HepG2 (cell line): ENCODE measurements around the gene KSR1. TPM values are rescaled to one million over a fixed set of nuclear protein-coding genes. Genes with fewer than 3 reads are reported as not detected.

ENCODE experiments used
- CC2D1A ChIP-seq: sonication (generic); formaldehyde crosslinking; IDR thresholded peaks from 2 replicates; pipeline ENCODE4 v1.8.1; 2023; ENCODE audit warnings: mild to moderate bottlenecking, missing genetic modification reagents
- CCAR2 ChIP-seq: fragments of 200-400 bp; formaldehyde crosslinking; optimal IDR thresholded peaks from 2 replicates; pipeline ENCODE3; 2018; ENCODE audit warnings: low read depth, mild to moderate bottlenecking, low read length, moderate library complexity
- DMTF1 ChIP-seq: sonication (generic); formaldehyde crosslinking; IDR thresholded peaks from 2 replicates; pipeline ENCODE4 v1.4.0; 2020; ENCODE audit warnings: mild to moderate bottlenecking, missing genetic modification reagents
- JDP2 ChIP-seq: sonication (generic); formaldehyde crosslinking; IDR thresholded peaks from 2 replicates; pipeline ENCODE4 v1.8.1; 2022; ENCODE audit warnings: missing genetic modification reagents, borderline replicate concordance
- NR2C2 ChIP-seq: sonication (generic); formaldehyde crosslinking; IDR thresholded peaks from 2 replicates; pipeline ENCODE4 v1.4.0; 2020; ENCODE audit warnings: missing genetic modification reagents, mild to moderate bottlenecking, moderate library complexity, borderline replicate concordance
- SNRNP70 ChIP-seq: fragments of 200-400 bp; formaldehyde crosslinking; IDR thresholded peaks from 2 replicates; pipeline ENCODE4 v1.6.1; 2017; ENCODE audit warnings: mild to moderate bottlenecking, low read depth, low read length, moderate library complexity
- SRSF9 ChIP-seq: fragments of 200-400 bp; formaldehyde crosslinking; IDR thresholded peaks from 2 replicates; pipeline ENCODE4 v1.6.1; 2018; ENCODE audit warnings: borderline replicate concordance, mild to moderate bottlenecking, low read depth, low read length; ENCODE audit not compliant: insufficient read depth, poor library complexity, severe bottlenecking
- TBX2 ChIP-seq: sonication (generic); formaldehyde crosslinking; IDR thresholded peaks from 2 replicates; pipeline ENCODE4 v1.5.0; 2020; ENCODE audit warnings: missing genetic modification reagents, mild to moderate bottlenecking, borderline replicate concordance
- TRIM24 ChIP-seq: sonication (generic); formaldehyde crosslinking; IDR thresholded peaks from 2 replicates; pipeline ENCODE4 v1.8.0; 2022; ENCODE audit warnings: mild to moderate bottlenecking, missing genetic modification reagents
- ZBTB7A ChIP-seq: sonication (generic); formaldehyde crosslinking; IDR thresholded peaks from 2 replicates; pipeline ENCODE4 v1.8.0; 2022; ENCODE audit warnings: mild to moderate bottlenecking, missing genetic modification reagents
- ZNF142 ChIP-seq: sonication (generic); formaldehyde crosslinking; IDR thresholded peaks from 2 replicates; pipeline ENCODE4 v1.4.0; 2020; ENCODE audit warnings: missing genetic modification reagents
- ZNF629 ChIP-seq: sonication (generic); formaldehyde crosslinking; conservative IDR thresholded peaks from 2 replicates; pipeline ENCODE4 v1.5.0; 2020; ENCODE audit warnings: missing genetic modification reagents
- ZNF646 ChIP-seq: sonication (generic); formaldehyde crosslinking; IDR thresholded peaks from 2 replicates; pipeline ENCODE4 v1.9.0; 2021; ENCODE audit warnings: mild to moderate bottlenecking, missing genetic modification reagents
- ZNF652 ChIP-seq: IDR thresholded peaks from 2 replicates; pipeline ENCODE4 v1.6.1; 2016; ENCODE audit warnings: low read depth, borderline replicate concordance
- polyA plus RNA-seq, 8 experiments: library from polyadenylated mRNA; depleted of rRNA in 3 of 8; stranded (reverse) in 7 of 8; unstranded in 1 of 8; fragments of >200 nt; fragmentation: Illumina TruSeq in 4 of 8; extraction: Trizol in 4 of 8; gene quantifications; 2 replicates each; pipeline versions ENCODE4 v1.2.1 to v1.2.3, GENCODE V29; 2011 to 2016; ENCODE audit warnings: low read depth in 4 of 8, missing spikeins in 1 of 8, mixed read lengths in 1 of 8; ENCODE audit not compliant: insufficient read depth in 1 of 8
- total RNA-seq, 5 experiments: library from RNA; depleted of rRNA; stranded (reverse); fragments of >200 nt; fragmentation: Illumina TruSeq; extraction: Trizol; gene quantifications; 2 replicates each; pipeline ENCODE4 v1.2.3, GENCODE V29; 2016; ENCODE audit warnings: low read depth in 1 of 5

KSR1 gene
- total and polyA plus RNA-seq, 2 of the 13 experiments (the other 11 are each of a cell fraction or from before 2014, with no cell fraction given), result 10.1 to 16.6 TPM

- TF ChIP-seq ZNF142 (CRISPR knock-in tag) (no peak), ZBTB7A (CRISPR knock-in tag) (no peak; the same call in 1 of the 2 replicates), CC2D1A (CRISPR knock-in tag) (no peak), TBX2 (CRISPR knock-in tag) (peak; percentile 31; the same call in 1 of the 2 replicates), ZNF629 (CRISPR knock-in tag) (no peak), TRIM24 (CRISPR knock-in tag) (no peak), ZNF652 (CRISPR knock-in tag) (no peak), JDP2 (CRISPR knock-in tag) (no peak), DMTF1 (CRISPR knock-in tag) (no peak), ZNF646 (CRISPR knock-in tag) (peak; percentile 55; the same call in 1 of the 2 replicates), NR2C2 (0 out of 2 replicates have a peak, but pooled peaks have one; percentile 29), SNRNP70 (no peak), SRSF9 (no peak), CCAR2 (no peak)
Observed at GRCh38 chr17:27558842-27559505, 102.7 kb downstream of the KSR1 start (continued).
